Hepatocyte (in vitro differentiated cells): Measurements from ENCODE around the gene RAB19.

ENCODE experiments used
- CTCF ChIP-seq: fragments of 200-600 bp; sonication (generic); IDR thresholded peaks from 2 replicates; pipeline ENCODE4 v1.5.1; 2016; ENCODE audit warnings: antibody characterized with exemption, mild to moderate bottlenecking; ENCODE audit not compliant: poor library complexity
- EZH2 ChIP-seq: fragments of 200-600 bp; sonication (generic); IDR thresholded peaks from 2 replicates; pipeline ENCODE4 v1.6.1; 2016; ENCODE audit warnings: antibody characterized with exemption, mild to moderate bottlenecking, borderline replicate concordance

GRCh38 chr7:140375323-140375722 is 28.5 kb upstream of the RAB19 start:
- TF ChIP-seq CTCF: no peak
- TF ChIP-seq EZH2: no peak
